Glutamatergic neuron (in vitro differentiated cells): Measurements from ENCODE around the gene NDUFS8. TPM values are rescaled to one million over a fixed set of nuclear protein-coding genes. Genes with fewer than 3 reads are reported as not detected.

Experiments
- DNase-seq: peaks from one replicate; pipeline ENCODE4 v3.0.0; 2022
- H3K27ac Mint-ChIP-seq: one replicate; pipeline ENCODE4 v1.8.0; 2020; ENCODE audit warnings: mild to moderate bottlenecking, mixed read lengths, inconsistent platforms; ENCODE audit not compliant: unreplicated experiment
- H3K27me3 Mint-ChIP-seq: one replicate; pipeline ENCODE4 v1.8.0; 2020; ENCODE audit warnings: mild to moderate bottlenecking, moderate library complexity, mixed read lengths, inconsistent platforms; ENCODE audit not compliant: unreplicated experiment
- H3K36me3 Mint-ChIP-seq: one replicate; pipeline ENCODE4 v1.8.0; 2020; ENCODE audit warnings: mild to moderate bottlenecking, mixed read lengths, inconsistent platforms; ENCODE audit not compliant: unreplicated experiment
- H3K4me1 Mint-ChIP-seq: one replicate; pipeline ENCODE4 v1.8.0; 2020; ENCODE audit warnings: mild to moderate bottlenecking, low read depth, mixed read lengths, inconsistent platforms; ENCODE audit not compliant: unreplicated experiment
- H3K4me3 Mint-ChIP-seq: one replicate; pipeline ENCODE4 v1.8.0; 2020; ENCODE audit warnings: mild to moderate bottlenecking, mixed read lengths, inconsistent platforms; ENCODE audit not compliant: unreplicated experiment
- H3K9me3 Mint-ChIP-seq: one replicate; pipeline ENCODE4 v1.8.0; 2020; ENCODE audit warnings: mild to moderate bottlenecking, moderate library complexity, mixed read lengths, inconsistent platforms; ENCODE audit not compliant: unreplicated experiment
- CTCF ChIP-seq: fragments of 200-600 bp; sonication (generic); IDR thresholded peaks from one replicate; pipeline ENCODE4 v1.5.0; 2021; ENCODE audit not compliant: partially characterized antibody, unreplicated experiment
- total RNA-seq: library from RNA; stranded (reverse); fragmentation: NEBNext Ultra II Directional; extraction: Animal tissue kit (Norgen Biotek cat#: 25700); gene quantifications from one replicate; pipeline ENCODE4 v1.2.1, GENCODE V29; 2021; ENCODE audit not compliant: unreplicated experiment

Gene NDUFS8
- total RNA-seq, 1 donor from 2014 or later: 136 TPM

DNA sequence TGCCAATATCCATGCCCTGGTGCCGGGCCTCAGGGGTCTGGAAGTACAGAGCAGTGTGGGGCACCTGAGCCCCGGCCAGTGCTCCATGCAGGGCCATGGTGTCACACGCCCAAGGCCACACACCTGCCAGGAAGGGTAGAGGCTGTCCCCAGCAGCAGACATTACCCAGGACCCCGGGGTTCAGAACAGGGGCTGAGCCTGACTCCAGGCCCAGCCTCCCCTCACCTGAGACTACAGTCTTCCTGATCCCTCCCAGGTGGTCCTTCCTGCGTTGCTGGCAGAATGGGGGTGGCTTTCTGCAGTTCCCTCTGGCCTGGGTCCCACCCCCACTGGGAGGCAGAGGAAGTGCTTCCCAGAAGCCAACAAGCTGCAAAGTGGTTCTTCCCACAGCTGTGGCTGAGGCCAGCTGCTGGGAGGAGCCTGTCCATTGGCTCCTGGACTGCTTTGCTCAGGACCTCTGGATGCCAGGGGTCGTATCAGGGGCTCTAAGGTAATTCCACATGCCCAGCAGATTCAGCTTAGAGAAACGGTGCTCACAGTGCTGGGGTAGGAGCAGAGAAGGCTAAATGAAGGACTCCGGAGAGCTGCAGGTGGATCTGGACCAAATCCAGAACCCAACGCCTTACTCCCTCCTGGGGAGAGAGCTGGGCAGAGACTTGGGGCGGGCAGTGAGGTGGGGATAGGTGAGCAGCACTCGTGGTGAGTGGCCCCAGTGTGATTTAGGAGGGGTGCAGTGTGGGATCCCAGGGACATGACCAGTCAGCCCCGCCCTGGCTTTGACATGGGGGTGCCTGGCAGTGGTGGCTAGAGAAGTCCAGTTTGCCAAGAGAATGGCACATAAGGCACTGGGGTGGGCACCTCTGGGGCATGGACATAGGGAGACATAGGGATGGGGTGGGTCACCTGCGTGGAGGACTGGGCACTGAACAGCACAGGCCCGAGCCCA lies 21.0 kb downstream of the NDUFS8 start:
- peak overlapping the region; percentile 59 for H3K27ac Mint-ChIP-seq
- H3K27me3 Mint-ChIP-seq: peaks cover 2% of the 10 kb centered on the region
- peaks cover 18% of the 10 kb centered on the region for H3K4me1 Mint-ChIP-seq
- no peak for DNase-seq
- H3K4me3 Mint-ChIP-seq: no peak overlapping the region
- H3K36me3 Mint-ChIP-seq: peaks cover 4% of the 10 kb centered on the region
- TF ChIP-seq CTCF: no peak
- H3K9me3 Mint-ChIP-seq: peaks cover 8% of the 10 kb centered on the region

- DNase-seq: no peak
- H3K4me3 Mint-ChIP-seq: no peak overlapping the region
- H3K9me3 Mint-ChIP-seq: peaks cover 7% of the 10 kb centered on the region
- peaks cover 18% of the 10 kb centered on the region for H3K4me1 Mint-ChIP-seq
- peaks cover 4% of the 10 kb centered on the region for H3K36me3 Mint-ChIP-seq
- no peak for TF ChIP-seq CTCF
- peak overlapping the region; percentile 59 for H3K27ac Mint-ChIP-seq
- H3K27me3 Mint-ChIP-seq: peaks cover 2% of the 10 kb centered on the region
Measured at GRCh38 chr11:68052137-68052873, 21.8 kb downstream of the NDUFS8 start.

- no peak for DNase-seq
- Mint-ChIP-seq H3K4me1 (peaks cover 18% of the 10 kb centered on the region), H3K4me3 (no peak overlapping the region), H3K27ac (peak overlapping the region; percentile 33), H3K27me3 (peaks cover 2% of the 10 kb centered on the region), H3K9me3 (peaks cover 7% of the 10 kb centered on the region), H3K36me3 (peaks cover 4% of the 10 kb centered on the region)
- TF ChIP-seq CTCF: no peak
Measured at GRCh38 chr11:68053117-68053516, 22.6 kb downstream of the NDUFS8 start.

- H3K4me3 Mint-ChIP-seq: no peak overlapping the region
- peaks cover 5% of the 10 kb centered on the region for H3K27me3 Mint-ChIP-seq
- no peak for DNase-seq
- H3K27ac Mint-ChIP-seq: peak overlapping the region; percentile 35
- peaks cover 5% of the 10 kb centered on the region for H3K9me3 Mint-ChIP-seq
- H3K4me1 Mint-ChIP-seq: peaks cover 18% of the 10 kb centered on the region
- peaks cover 4% of the 10 kb centered on the region for H3K36me3 Mint-ChIP-seq
- TF ChIP-seq CTCF: no peak
Measured at GRCh38 chr11:68053981-68054812, 23.7 kb downstream of the NDUFS8 start.
